ENCODE results near the gene TM9SF1.
A peak's percentile ranks its signal among the peaks of the same experiment; 100 is the strongest.

TM9SF1 gene

DNA sequence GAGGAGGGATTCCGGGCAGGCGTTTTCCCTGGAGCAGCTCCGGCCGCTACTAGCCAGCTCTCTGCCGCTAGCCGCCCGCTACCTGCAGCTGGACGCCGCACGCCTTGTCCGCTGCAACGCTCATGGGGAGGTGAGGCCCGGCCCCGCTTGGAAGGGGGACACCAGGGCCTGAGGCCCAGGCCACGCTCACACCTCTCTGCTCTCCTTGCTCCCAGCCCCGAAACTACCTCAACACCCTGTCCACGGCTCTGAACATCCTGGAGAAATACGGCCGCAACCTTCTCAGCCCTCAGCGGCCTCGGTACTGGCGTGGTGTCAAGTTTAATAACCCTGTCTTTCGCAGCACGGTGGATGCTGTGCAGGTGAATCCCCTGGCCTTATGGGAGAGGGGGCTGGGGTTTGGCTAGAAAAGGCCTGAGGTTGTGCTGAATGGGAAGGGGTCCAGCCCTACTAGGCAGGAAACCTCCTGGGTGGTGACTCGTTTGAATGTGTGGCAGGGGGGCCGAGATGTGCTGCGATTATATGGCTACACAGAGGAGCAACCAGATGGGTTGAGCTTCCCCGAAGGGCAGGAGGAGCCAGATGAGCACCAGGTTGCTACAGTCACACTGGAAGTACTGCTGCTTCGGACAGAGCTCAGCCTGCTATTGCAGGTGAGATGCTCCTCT lies 47.3 kb downstream of the TM9SF1 start:
- DNase-seq = no peak

GRCh38 chr14:24146978-24147760 lies 48.1 kb downstream of the TM9SF1 start, which contains the start of gene RNF31:
TSS of gene RNF31 (plus strand) at chr14:24147498. CDS start at chr14:24147699, 201 bp downstream.
- DNase-seq = peak; percentile 98

DNA sequence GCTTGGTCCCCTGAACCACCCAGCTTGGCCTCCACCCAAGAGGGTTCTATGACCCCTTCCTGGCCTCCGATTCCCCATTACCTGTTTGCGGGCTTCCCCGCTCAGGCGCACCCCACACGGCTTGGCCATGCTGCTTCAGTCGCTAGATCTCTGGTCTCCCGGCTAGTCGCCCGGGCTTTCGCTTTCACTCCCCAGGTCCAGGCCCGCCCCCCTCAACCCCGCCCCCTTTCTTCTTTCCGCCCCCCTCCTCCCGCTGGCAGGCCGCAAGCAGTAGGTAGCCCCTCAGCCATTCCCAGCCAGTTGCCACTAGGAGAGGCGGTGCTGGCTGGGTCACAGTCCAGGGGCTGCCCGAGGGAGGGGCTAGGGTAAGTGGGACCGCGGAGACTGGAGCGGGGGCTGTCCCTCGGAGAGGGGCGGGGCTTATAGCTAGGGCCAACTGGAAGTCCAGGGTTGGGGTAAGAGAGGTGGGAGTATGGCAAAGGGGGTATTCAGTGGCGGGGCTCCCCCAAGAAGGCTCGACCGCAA lies 48.7 kb downstream of the TM9SF1 start, which contains the start of gene PSME2:
Gene PSME2, minus strand, starts transcription at position 158 of the 525 bp plus-strand sequence. Its CDS starts 29 bp downstream, at position 129.
- peak; percentile 98 for DNase-seq

- DNase-seq = peak; percentile 50
Measured at GRCh38 chr14:24145690-24146452, 49.4 kb downstream of the TM9SF1 start.

DNA sequence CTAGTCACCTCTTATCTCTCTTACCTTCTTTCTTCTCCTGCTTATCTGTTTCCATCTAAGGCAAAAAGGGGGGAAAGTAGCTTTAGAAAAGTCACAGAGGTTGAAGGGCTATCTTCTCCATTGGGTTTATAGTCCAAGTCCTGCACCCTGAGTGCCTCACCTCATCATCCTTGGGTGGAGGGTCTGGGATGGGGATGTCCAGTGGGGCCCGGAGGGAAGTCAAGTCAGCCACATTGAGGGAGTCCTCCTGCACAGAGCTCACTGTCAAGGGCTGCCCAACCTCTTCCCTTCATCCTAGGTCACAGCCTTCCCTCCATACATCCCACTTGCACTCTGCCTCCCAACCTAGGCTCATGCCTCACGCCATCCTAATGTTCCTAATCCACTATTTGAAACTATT lies 50.0 kb downstream of the TM9SF1 start:
- no peak for DNase-seq

DNA sequence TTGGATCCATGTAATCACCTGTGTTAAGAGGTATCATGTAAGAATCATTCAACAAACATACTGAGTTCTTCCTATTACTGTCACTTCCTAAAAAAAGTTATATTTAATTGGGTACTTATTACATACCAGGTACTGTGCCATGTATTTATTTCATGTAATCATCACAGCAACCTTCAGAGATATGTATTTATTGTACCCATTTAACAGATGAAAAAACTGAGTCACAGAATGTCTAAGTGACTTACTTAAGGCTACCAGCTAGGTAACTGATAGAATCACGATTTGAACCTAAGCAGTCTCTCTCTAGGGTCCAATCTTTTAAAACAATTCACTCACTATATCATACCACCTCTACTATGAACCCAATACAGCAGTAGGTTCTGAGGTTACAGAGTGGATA lies 50.8 kb downstream of the TM9SF1 start:
- DNase-seq = no peak

DNA sequence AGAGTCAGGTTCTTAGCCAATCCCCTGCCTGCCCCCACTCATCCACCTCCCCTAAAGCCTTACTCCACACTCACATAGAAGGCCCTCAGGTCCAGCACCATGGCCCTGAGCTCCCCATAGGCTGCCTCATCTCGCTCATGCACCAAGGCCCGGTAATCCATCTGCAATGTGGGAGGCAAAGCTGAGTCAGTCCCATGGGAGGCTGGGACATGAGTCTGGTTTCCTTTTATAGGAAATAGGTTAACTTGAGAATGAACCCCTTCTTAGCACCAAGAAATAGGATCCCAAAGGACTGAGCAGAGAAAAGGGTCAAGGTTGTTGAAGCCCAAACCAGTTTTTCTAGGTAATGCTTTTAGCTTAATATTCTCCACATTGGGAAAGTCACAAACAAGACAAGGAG lies 51.7 kb downstream of the TM9SF1 start:
- no peak for DNase-seq

DNA sequence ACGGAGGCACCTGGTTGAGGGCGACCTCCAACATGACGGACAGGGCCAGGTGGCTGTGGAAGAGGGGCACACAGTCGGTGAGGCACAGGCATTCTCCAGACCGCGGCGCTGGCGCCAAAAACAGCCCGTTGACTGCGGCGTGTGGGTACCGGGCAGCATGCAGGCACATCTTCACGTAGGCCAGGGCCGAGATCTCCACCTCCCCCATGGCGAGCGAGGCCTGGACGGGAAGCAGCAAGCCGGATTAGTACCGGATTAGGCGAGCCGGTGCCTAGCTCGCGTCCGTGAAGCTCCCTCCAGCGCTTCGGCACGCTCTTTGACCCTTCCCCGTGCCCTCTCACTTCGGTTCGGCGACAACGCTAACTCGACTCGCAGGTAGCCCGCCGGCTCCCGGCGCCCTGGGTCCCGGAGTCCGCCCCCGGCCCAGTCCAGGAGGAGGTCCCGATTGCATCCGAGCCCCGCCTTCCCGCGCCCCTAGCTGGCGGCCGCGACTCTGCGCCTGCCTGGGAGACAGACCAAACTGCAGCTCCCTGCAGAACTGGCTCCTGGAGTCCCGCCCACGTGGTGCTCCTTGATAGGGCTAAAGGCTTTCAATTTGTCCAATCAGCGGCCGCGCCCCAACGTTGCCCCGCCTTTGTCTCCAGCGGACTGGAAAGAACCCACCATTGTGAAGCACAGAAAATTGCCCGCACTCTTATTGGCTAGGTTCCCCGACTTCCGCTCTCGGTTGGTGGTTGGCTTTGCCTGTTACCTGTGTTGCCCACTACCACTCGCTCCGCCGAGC lies 54.0 kb downstream of the TM9SF1 start, which contains the start of gene EMC9:
Gene EMC9, minus strand, starts transcription at position 495 of the 784 bp plus-strand sequence. Its CDS starts 287 bp downstream, at position 208.
- DNase-seq = peak; percentile 100

- DNase-seq = no peak
Measured at GRCh38 chr14:24139272-24139934, 55.8 kb downstream of the TM9SF1 start.
